Body of pancreas (tissue), 4 donors: Measurements from ENCODE around the gene PRSS56. TPM values are rescaled to one million over a fixed set of nuclear protein-coding genes. Genes with fewer than 3 reads are reported as not detected.

Source experiments
- ATAC-seq: fragments of 150-250 bp; one replicate; pipeline ENCODE4 v1.9.1; 2016
- DNase-seq, 4 donors: peaks; one replicate each; pipeline ENCODE4 v3.0.0-alpha.2; 2019
- H3K27ac ChIP-seq, 4 donors: fragments of 200-600 bp; sonication (generic); 1 replicate in 3 of 4; 2 replicates in 1 of 4; pipeline versions ENCODE4 v1.5.1 to v1.6.1; 2016 to 2019; ENCODE audit warnings: mild to moderate bottlenecking in 1 of 4, mixed read lengths in 1 of 4, moderate library complexity in 1 of 4
- H3K27me3 ChIP-seq, 2 donors: fragments of 200-600 bp; sonication (generic); one replicate each; pipeline ENCODE4 v1.6.0; 2016; ENCODE audit warnings: mild to moderate bottlenecking in 1 of 2
- H3K36me3 ChIP-seq, 2 donors: fragments of 200-600 bp; sonication (generic); replicated peaks in 1 of 2; 2 replicates each; pipeline ENCODE4 v1.5.1; 2016; ENCODE audit warnings: low read depth in 2 of 2; ENCODE audit not compliant: insufficient read depth in 1 of 2
- H3K4me1 ChIP-seq: fragments of 200-600 bp; sonication (generic); one replicate; pipeline ENCODE4 v1.6.0; 2016
- H3K4me3 ChIP-seq, 2 donors: fragments of 200-600 bp; sonication (generic); 1 replicate in 1 of 2; 2 replicates in 1 of 2; pipeline ENCODE4 v1.5.1; 2016 to 2019
- H3K9me3 ChIP-seq, 3 donors: fragments of 200-600 bp; sonication (generic); 1 replicate in 2 of 3; 2 replicates in 1 of 3; pipeline ENCODE4 v1.5.1; 2016
- CTCF ChIP-seq, 7 experiments: fragments of 450-650 bp in 4 of 7; fragments of 200-600 bp in 3 of 7; sonication (generic) in 3 of 7; IDR thresholded peaks; one replicate each; pipeline ENCODE4 v1.5.1; 2016 to 2019; ENCODE audit warnings: antibody characterized with exemption in 7 of 7
- POLR2A ChIP-seq, 3 donors: fragments of 450-650 bp; IDR thresholded peaks; one replicate each; pipeline ENCODE4 v1.6.1; 2016; ENCODE audit warnings: antibody characterized with exemption in 3 of 3, mild to moderate bottlenecking in 2 of 3
- WGBS, 2 donors: methylation state at CpG; one replicate each; pipeline ENCODE4 v1.1.5; 2017; 5-methylcytosine and 5-hydroxymethylcytosine counted together
- intact Hi-C: fragments of 100-400 bp; cut with DNase I; formaldehyde crosslinking; loops from one replicate; pipeline ENCODE4 v1.15.1; 2023
- total RNA-seq, 2 donors: library from RNA; depleted of rRNA; stranded (reverse); fragments of >200 nt; gene quantifications; one replicate each; pipeline ENCODE4 v1.1.0, GENCODE V29; 2016

The PRSS56 gene
- total RNA-seq, 2 donors from 2014 or later: not detected

GRCh38 chr2:232527905-232528470, 7.8 kb downstream of the PRSS56 start:
- no peak for DNase-seq
- Histone ChIP-seq H3K4me1 (peaks cover 20% of the 10 kb centered on the region), H3K27ac (no peak overlapping the region), H3K4me3 (no peak overlapping the region), H3K36me3 (no peaks in the 10 kb centered on the region), H3K9me3 (no peaks in the 10 kb centered on the region), H3K27me3 (peaks cover 0 to 20% of the 10 kb centered on the region in 2 donors)
- TF ChIP-seq POLR2A (IDR thresholded peaks at IDR 0.05): no peak
- TF ChIP-seq CTCF (IDR thresholded peaks at IDR 0.05): no peak
- WGBS, 2 donors: 59 to 61% methylated on average over 3 to 6 of the region's 6 CpGs
- intact Hi-C loops: loop anchor here (10.0 kb wide), 1 partner anchor 623 kb away; no protein-coding TSS in a partner anchor
- no peak for ATAC-seq

- Histone ChIP-seq H3K4me1 (peaks cover 14% of the 10 kb centered on the region), H3K27me3 (peaks cover 0 to 11% of the 10 kb centered on the region in 2 donors), H3K4me3 (no peak overlapping the region), H3K9me3 (no peaks in the 10 kb centered on the region), H3K36me3 (no peaks in the 10 kb centered on the region), H3K27ac (no peak overlapping the region)
- intact Hi-C loops: loop anchor here (10.0 kb wide), 1 partner anchor 624 kb away; no protein-coding TSS in a partner anchor
- no peak for TF ChIP-seq POLR2A (IDR thresholded peaks at IDR 0.05)
- TF ChIP-seq CTCF (IDR thresholded peaks at IDR 0.05): no peak
- WGBS, 2 donors: 56 to 59% methylated on average over 4 to 11 of the region's 11 CpGs
- DNase-seq: no peak
- ATAC-seq: no peak
Observed at GRCh38 chr2:232528746-232529460, 8.7 kb downstream of the PRSS56 start.

GRCh38 chr2:232529806-232530547, 9.8 kb downstream of the PRSS56 start:
- Histone ChIP-seq H3K9me3 (no peaks in the 10 kb centered on the region), H3K4me3 (no peak overlapping the region), H3K27ac (no peak overlapping the region), H3K27me3 (no peaks in the 10 kb centered on the region), H3K36me3 (no peaks in the 10 kb centered on the region), H3K4me1 (peaks cover 7% of the 10 kb centered on the region)
- ATAC-seq (no peak), DNase-seq (no peak)
- intact Hi-C loops: loop anchor here (10.0 kb wide), 1 partner anchor 625 kb away; no protein-coding TSS in a partner anchor
- TF ChIP-seq POLR2A (IDR thresholded peaks at IDR 0.05) (no peak), CTCF (IDR thresholded peaks at IDR 0.05) (no peak)
- WGBS, 2 donors: 77 to 80% methylated on average over 14 to 17 of the region's 17 CpGs

- 57 to 58% methylated on average over 5 to 9 of the region's 9 CpGs for whole genome bisulfite sequencing, 2 donors
- no peak for ATAC-seq
- TF ChIP-seq POLR2A (IDR thresholded peaks at IDR 0.05) (no peak), CTCF (IDR thresholded peaks at IDR 0.05) (no peak)
- no peak for DNase-seq
- H3K4me1 ChIP-seq: no peaks in the 10 kb centered on the region
- intact Hi-C loops: no loop called here
- no peak overlapping the region for H3K27ac ChIP-seq
- no peaks in the 10 kb centered on the region for H3K27me3 ChIP-seq
- H3K4me3 ChIP-seq: no peak overlapping the region
- H3K36me3 ChIP-seq: no peaks in the 10 kb centered on the region
- H3K9me3 ChIP-seq: no peaks in the 10 kb centered on the region
Observed at GRCh38 chr2:232530626-232531260, 10.6 kb downstream of the PRSS56 start.
